Upper lobe of left lung (tissue), 4 donors: Measurements from ENCODE around the gene TPO.

Source experiments
- CTCF ChIP-seq, 6 experiments: fragments of 450-650 bp in 4 of 6; fragments of 200-600 bp in 2 of 6; sonication (generic) in 2 of 6; IDR thresholded peaks; one replicate each; pipeline ENCODE4 v1.5.1; 2016 to 2019; ENCODE audit warnings: antibody characterized with exemption in 6 of 6
- EP300 ChIP-seq, 4 donors: sonication (generic); formaldehyde crosslinking; IDR thresholded peaks; one replicate each; pipeline ENCODE4 v1.5.1; 2017; ENCODE audit warnings: antibody characterized with exemption in 4 of 4, control low read depth in 2 of 4
- POLR2A ChIP-seq, 4 donors: fragments of 450-650 bp; IDR thresholded peaks; one replicate each; pipeline ENCODE4 v1.5.1; 2016 to 2017; ENCODE audit warnings: antibody characterized with exemption in 4 of 4, mild to moderate bottlenecking in 2 of 4

GRCh38 chr2:1377473-1377872, 35.8 kb upstream of the TPO start:
- TF ChIP-seq CTCF (IDR thresholded peaks at IDR 0.05) = no peak
- no peak for TF ChIP-seq EP300 (IDR thresholded peaks at IDR 0.05)
- TF ChIP-seq POLR2A (IDR thresholded peaks at IDR 0.05) = no peak
